ENCODE results near the gene KSR1. TPM values are rescaled to one million over a fixed set of nuclear protein-coding genes. Genes with fewer than 3 reads are reported as not detected.

KSR1 gene
- total RNA-seq, 3 donors from 2014 or later = 14.1 to 36.4 (median 24.0) TPM

- TF ChIP-seq POLR2AphosphoS5 (IDR thresholded peaks at IDR 0.05) (no peak), POLR2A (IDR thresholded peaks at IDR 0.05) (no peak)
- TF ChIP-seq, protein P1, sequence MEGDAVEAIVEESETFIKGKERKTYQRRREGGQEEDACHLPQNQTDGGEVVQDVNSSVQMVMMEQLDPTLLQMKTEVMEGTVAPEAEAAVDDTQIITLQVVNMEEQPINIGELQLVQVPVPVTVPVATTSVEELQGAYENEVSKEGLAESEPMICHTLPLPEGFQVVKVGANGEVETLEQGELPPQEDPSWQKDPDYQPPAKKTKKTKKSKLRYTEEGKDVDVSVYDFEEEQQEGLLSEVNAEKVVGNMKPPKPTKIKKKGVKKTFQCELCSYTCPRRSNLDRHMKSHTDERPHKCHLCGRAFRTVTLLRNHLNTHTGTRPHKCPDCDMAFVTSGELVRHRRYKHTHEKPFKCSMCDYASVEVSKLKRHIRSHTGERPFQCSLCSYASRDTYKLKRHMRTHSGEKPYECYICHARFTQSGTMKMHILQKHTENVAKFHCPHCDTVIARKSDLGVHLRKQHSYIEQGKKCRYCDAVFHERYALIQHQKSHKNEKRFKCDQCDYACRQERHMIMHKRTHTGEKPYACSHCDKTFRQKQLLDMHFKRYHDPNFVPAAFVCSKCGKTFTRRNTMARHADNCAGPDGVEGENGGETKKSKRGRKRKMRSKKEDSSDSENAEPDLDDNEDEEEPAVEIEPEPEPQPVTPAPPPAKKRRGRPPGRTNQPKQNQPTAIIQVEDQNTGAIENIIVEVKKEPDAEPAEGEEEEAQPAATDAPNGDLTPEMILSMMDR (IDR thresholded peaks at IDR 0.05) = no peak
- Histone ChIP-seq H3K4me3 (no peak overlapping the region), H3K27ac (peak overlapping the region; percentile 56 to 60), H3K27me3 (no peaks in the 10 kb centered on the region), H3K36me3 (no peaks in the 10 kb centered on the region), H3K4me1 (peaks cover 0 to 8% of the 10 kb centered on the region in 2 donors), H3K9me3 (no peaks in the 10 kb centered on the region)
- no peak for DNase-seq (ENCODE audit: low spot score in 2 of 2)
- intact Hi-C loops (cut with DNase I; ENCODE audit: low total_unique reads) = no loop called here
Measured at GRCh38 chr17:27519550-27519949, 63.3 kb downstream of the KSR1 start.

- TF ChIP-seq POLR2A (IDR thresholded peaks at IDR 0.05) (no peak), POLR2AphosphoS5 (IDR thresholded peaks at IDR 0.05) (no peak)
- TF ChIP-seq, protein P1 (IDR thresholded peaks at IDR 0.05) = no peak
- intact Hi-C loops (cut with DNase I; ENCODE audit: low total_unique reads) = no loop called here
- no peak for DNase-seq (ENCODE audit: low spot score in 2 of 2)
- Histone ChIP-seq H3K4me1 (peaks cover 0 to 8% of the 10 kb centered on the region in 2 donors), H3K27me3 (no peaks in the 10 kb centered on the region), H3K9me3 (no peaks in the 10 kb centered on the region), H3K27ac (peak overlapping the region; percentile 41 to 66), H3K4me3 (no peak overlapping the region), H3K36me3 (no peaks in the 10 kb centered on the region)
Measured at GRCh38 chr17:27520491-27521185, 64.4 kb downstream of the KSR1 start.

DNA sequence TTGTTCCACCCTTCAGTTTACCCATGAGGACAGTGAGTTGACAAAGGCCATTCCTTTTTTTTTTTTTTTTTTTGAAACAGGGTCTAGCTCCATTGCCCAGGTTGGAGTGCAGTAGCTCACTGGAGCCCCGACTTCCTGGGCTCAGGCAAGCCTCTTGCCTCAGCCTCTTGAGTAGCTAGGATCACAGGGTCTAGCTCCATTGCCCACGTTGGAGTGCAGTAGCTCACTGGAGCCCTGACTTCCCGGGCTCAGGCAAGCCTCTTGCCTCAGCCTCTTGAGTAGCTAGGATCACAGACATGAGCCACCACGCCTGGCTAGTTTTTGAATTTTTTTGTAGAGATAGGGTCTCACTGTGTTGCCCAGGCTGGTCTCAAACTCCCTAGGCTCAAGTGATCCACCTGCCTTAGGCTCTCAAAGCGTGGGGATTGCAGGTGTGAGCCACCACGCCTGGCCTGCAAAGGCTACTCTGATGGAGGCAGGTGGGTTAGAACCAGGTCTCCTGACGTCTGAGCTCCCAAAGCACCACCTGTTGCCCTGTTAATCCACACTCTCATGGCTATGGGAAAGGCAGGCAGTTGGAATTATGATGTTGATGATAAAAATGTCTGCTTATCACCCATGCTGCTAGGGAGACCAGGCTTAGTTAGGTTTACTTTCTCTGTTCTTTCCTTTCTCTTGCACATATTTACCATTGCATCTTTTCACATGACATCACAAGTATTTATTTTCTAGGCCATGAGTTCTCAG lies 65.2 kb downstream of the KSR1 start:
- H3K4me1 ChIP-seq = peaks cover 0 to 8% of the 10 kb centered on the region in 2 donors
- no peak overlapping the region for H3K27ac ChIP-seq
- no peaks in the 10 kb centered on the region for H3K27me3 ChIP-seq
- no peak overlapping the region for H3K4me3 ChIP-seq
- no peaks in the 10 kb centered on the region for H3K36me3 ChIP-seq
- intact Hi-C loops (cut with DNase I; ENCODE audit: low total_unique reads) = no loop called here
- TF ChIP-seq, protein P1 (IDR thresholded peaks at IDR 0.05) = no peak
- TF ChIP-seq POLR2A (IDR thresholded peaks at IDR 0.05) = no peak
- no peak for TF ChIP-seq POLR2AphosphoS5 (IDR thresholded peaks at IDR 0.05)
- no peak for DNase-seq (ENCODE audit: low spot score in 2 of 2)
- no peaks in the 10 kb centered on the region for H3K9me3 ChIP-seq

- no peak overlapping the region for H3K27ac ChIP-seq
- H3K27me3 ChIP-seq = no peaks in the 10 kb centered on the region
- no peak for DNase-seq (ENCODE audit: low spot score in 2 of 2)
- H3K36me3 ChIP-seq = no peaks in the 10 kb centered on the region
- intact Hi-C loops (cut with DNase I; ENCODE audit: low total_unique reads) = no loop called here
- H3K4me3 ChIP-seq = no peak overlapping the region
- peaks cover 0 to 12% of the 10 kb centered on the region in 2 donors for H3K4me1 ChIP-seq
- H3K9me3 ChIP-seq = no peaks in the 10 kb centered on the region
- TF ChIP-seq, protein P1 (IDR thresholded peaks at IDR 0.05) = no peak
- TF ChIP-seq POLR2A (IDR thresholded peaks at IDR 0.05) = no peak
- no peak for TF ChIP-seq POLR2AphosphoS5 (IDR thresholded peaks at IDR 0.05)
Measured at GRCh38 chr17:27522028-27522635, 65.9 kb downstream of the KSR1 start.

DNA sequence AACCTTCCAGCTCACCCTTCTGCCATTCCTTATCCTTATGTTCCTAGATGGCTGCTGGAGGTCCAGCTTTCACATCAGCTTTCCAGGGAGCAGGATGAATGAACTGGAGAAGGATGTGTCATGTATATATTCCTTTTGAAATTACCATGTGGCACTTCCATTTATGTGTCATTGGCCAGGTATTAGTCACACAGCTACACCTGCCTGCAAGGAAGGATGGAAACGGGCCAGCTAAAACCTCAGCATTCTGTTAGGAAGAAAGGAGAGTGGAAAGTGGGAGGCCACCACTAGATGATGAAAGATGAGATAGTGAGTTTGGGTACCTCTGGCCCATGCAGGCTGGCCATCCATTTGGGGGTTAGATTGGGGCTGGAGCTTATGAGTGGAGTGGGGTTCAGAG lies 67.5 kb downstream of the KSR1 start:
- H3K4me3 ChIP-seq = no peak overlapping the region
- H3K27me3 ChIP-seq = no peaks in the 10 kb centered on the region
- TF ChIP-seq POLR2AphosphoS5 (IDR thresholded peaks at IDR 0.05) (no peak), POLR2A (IDR thresholded peaks at IDR 0.05) (no peak)
- TF ChIP-seq, protein P1 (IDR thresholded peaks at IDR 0.05) = no peak
- H3K9me3 ChIP-seq = no peaks in the 10 kb centered on the region
- no peak for DNase-seq (ENCODE audit: low spot score in 2 of 2)
- no peaks in the 10 kb centered on the region for H3K36me3 ChIP-seq
- intact Hi-C loops (cut with DNase I; ENCODE audit: low total_unique reads) = no loop called here
- H3K4me1 ChIP-seq = peaks cover 0 to 11% of the 10 kb centered on the region in 2 donors
- no peak overlapping the region for H3K27ac ChIP-seq

All from breast epithelium (tissue), 4 donors.